ENCODE results near the gene PRKCH. TPM values are rescaled to one million over a fixed set of nuclear protein-coding genes. Genes with fewer than 3 reads are reported as not detected.

Gene PRKCH
- total RNA-seq, 1 experiment from 2014 or later: 2.7 TPM

DNA sequence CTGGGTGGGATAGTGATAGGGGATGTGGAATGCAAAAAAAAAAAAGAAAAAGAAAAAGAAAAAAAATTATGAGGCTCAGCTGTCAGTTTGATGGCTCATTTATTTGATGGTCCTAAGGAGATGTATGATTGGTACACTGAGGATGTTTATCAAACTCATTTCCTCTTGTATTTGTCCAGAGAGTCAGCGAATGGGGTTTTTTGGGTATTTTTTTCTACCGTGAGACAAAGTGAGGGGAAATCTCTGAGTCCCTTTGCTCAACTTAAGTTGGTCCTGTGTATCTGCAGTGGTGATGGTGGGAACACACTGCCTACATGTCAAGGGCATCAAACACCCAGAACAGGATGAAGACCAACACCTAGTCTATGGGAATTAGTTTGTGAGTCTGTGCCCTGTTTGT, 197.0 kb downstream of the PRKCH start:
- no peak for DNase-seq (ENCODE audit: low read depth, low spot score)
- no peaks in the 10 kb centered on the region for H3K4me1 ChIP-seq (ENCODE audit: control insufficient read depth, insufficient read depth, low read length)
- H3K36me3 ChIP-seq (ENCODE audit: control insufficient read depth, insufficient read depth, low read length): no peaks in the 10 kb centered on the region
- TF ChIP-seq POLR2AphosphoS5 (IDR thresholded peaks at IDR 0.05; ENCODE audit: low read depth, low read length) (no peak), SIN3A (IDR thresholded peaks at IDR 0.05; ENCODE audit: borderline replicate concordance, insufficient read depth, low read depth, low read length) (no peak), TCF7L2 (IDR thresholded peaks at IDR 0.05; ENCODE audit: low read depth, low read length) (no peak)
- TF ChIP-seq, protein P1, sequence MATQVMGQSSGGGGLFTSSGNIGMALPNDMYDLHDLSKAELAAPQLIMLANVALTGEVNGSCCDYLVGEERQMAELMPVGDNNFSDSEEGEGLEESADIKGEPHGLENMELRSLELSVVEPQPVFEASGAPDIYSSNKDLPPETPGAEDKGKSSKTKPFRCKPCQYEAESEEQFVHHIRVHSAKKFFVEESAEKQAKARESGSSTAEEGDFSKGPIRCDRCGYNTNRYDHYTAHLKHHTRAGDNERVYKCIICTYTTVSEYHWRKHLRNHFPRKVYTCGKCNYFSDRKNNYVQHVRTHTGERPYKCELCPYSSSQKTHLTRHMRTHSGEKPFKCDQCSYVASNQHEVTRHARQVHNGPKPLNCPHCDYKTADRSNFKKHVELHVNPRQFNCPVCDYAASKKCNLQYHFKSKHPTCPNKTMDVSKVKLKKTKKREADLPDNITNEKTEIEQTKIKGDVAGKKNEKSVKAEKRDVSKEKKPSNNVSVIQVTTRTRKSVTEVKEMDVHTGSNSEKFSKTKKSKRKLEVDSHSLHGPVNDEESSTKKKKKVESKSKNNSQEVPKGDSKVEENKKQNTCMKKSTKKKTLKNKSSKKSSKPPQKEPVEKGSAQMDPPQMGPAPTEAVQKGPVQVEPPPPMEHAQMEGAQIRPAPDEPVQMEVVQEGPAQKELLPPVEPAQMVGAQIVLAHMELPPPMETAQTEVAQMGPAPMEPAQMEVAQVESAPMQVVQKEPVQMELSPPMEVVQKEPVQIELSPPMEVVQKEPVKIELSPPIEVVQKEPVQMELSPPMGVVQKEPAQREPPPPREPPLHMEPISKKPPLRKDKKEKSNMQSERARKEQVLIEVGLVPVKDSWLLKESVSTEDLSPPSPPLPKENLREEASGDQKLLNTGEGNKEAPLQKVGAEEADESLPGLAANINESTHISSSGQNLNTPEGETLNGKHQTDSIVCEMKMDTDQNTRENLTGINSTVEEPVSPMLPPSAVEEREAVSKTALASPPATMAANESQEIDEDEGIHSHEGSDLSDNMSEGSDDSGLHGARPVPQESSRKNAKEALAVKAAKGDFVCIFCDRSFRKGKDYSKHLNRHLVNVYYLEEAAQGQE (IDR thresholded peaks at IDR 0.05; ENCODE audit: insufficient read depth in 1 of 2, low read depth in 2 of 2, low read length in 1 of 2): no peak
- TF ChIP-seq, protein P2, sequence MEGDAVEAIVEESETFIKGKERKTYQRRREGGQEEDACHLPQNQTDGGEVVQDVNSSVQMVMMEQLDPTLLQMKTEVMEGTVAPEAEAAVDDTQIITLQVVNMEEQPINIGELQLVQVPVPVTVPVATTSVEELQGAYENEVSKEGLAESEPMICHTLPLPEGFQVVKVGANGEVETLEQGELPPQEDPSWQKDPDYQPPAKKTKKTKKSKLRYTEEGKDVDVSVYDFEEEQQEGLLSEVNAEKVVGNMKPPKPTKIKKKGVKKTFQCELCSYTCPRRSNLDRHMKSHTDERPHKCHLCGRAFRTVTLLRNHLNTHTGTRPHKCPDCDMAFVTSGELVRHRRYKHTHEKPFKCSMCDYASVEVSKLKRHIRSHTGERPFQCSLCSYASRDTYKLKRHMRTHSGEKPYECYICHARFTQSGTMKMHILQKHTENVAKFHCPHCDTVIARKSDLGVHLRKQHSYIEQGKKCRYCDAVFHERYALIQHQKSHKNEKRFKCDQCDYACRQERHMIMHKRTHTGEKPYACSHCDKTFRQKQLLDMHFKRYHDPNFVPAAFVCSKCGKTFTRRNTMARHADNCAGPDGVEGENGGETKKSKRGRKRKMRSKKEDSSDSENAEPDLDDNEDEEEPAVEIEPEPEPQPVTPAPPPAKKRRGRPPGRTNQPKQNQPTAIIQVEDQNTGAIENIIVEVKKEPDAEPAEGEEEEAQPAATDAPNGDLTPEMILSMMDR (IDR thresholded peaks at IDR 0.05): no peak
- no peaks in the 10 kb centered on the region for H3K9me3 ChIP-seq (ENCODE audit: control insufficient read depth, insufficient read depth, low read depth, low read length)
- no peaks in the 10 kb centered on the region for H3K27me3 ChIP-seq (ENCODE audit: control insufficient read depth, insufficient read depth, low read length)
- in situ Hi-C loops (cut with HindIII; ENCODE audit: low pct_unique_long_range_greater_than_20kb, low sequenced_read_pairs): no loop called here
- BruUV-seq (replicated peaks): no TSS peak
- ChIA-PET POLR2A (no interaction called here), CTCF (no interaction called here)
- intact Hi-C loops (cut with micrococcal nuclease; ENCODE audit: unreplicated experiment): no loop called here
- no peak overlapping the region for H3K4me3 ChIP-seq (ENCODE audit: low read depth in 2 of 2, low read length in 2 of 2)
- no peak overlapping the region for H3K27ac ChIP-seq (ENCODE audit: low read length)
- no peak for ATAC-seq

DNA sequence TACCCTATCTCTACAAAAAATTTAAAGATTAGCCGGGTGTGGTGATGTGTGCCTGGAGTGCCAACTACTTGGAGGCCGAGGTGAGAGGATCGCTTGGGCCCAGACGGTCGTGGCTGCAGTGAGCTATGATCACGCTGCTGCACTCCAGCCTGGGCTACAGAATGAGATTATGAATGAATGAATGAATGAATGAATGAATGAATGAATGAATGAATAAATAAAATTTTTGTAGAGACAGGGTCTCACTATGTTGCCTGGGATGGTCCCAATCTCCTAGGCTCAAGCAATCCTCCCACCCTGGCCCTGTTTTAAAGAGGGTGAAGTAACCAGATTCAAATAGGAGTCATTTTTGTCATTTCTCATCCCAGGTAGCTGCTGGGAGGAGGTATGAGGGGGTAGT, 197.7 kb downstream of the PRKCH start:
- TF ChIP-seq, protein P2 (IDR thresholded peaks at IDR 0.05): no peak
- TF ChIP-seq SIN3A (IDR thresholded peaks at IDR 0.05; ENCODE audit: borderline replicate concordance, insufficient read depth, low read depth, low read length) (no peak), TCF7L2 (IDR thresholded peaks at IDR 0.05; ENCODE audit: low read depth, low read length) (no peak)
- Histone ChIP-seq H3K4me3 (ENCODE audit: low read depth in 2 of 2, low read length in 2 of 2) (no peak overlapping the region), H3K4me1 (ENCODE audit: control insufficient read depth, insufficient read depth, low read length) (no peaks in the 10 kb centered on the region), H3K27me3 (ENCODE audit: control insufficient read depth, insufficient read depth, low read length) (no peaks in the 10 kb centered on the region), H3K9me3 (ENCODE audit: control insufficient read depth, insufficient read depth, low read depth, low read length) (no peaks in the 10 kb centered on the region), H3K27ac (ENCODE audit: low read length) (no peak overlapping the region), H3K36me3 (ENCODE audit: control insufficient read depth, insufficient read depth, low read length) (no peaks in the 10 kb centered on the region)
- POLR2A ChIA-PET: no interaction called here
- CTCF ChIA-PET: no interaction called here
- intact Hi-C loops (cut with micrococcal nuclease; ENCODE audit: unreplicated experiment): no loop called here
- DNase-seq (ENCODE audit: low read depth, low spot score) (no peak), ATAC-seq (no peak)
- no TSS peak for BruUV-seq (replicated peaks)
- in situ Hi-C loops (cut with HindIII; ENCODE audit: low pct_unique_long_range_greater_than_20kb, low sequenced_read_pairs): no loop called here

Measured in Panc1 (cell line).